OCI-LY1 (cell line): Measurements from ENCODE around the gene MRPL47.

Experiments
- H2AFZ ChIP-seq: fragments of 200-600 bp; sonication (generic), shearing (Covaris generic); 2 replicates; pipeline ENCODE4 v1.6.0; 2014; ENCODE audit warnings: antibody characterized with exemption, mild to moderate bottlenecking, low read length
- H3F3A ChIP-seq: fragments of 200-600 bp; sonication (generic), shearing (Covaris generic); 2 replicates; pipeline ENCODE4 v1.6.0; 2014; ENCODE audit warnings: mild to moderate bottlenecking, antibody characterized with exemption, low read length, moderate library complexity; ENCODE audit not compliant: insufficient read depth
- H3K27ac ChIP-seq: fragments of 200-600 bp; sonication (generic); 2 replicates; pipeline ENCODE4 v1.5.1; 2014; ENCODE audit warnings: low read length, mixed run types, mild to moderate bottlenecking, low read depth; ENCODE audit not compliant: poor library complexity, severe bottlenecking
- H3K27me3 ChIP-seq: fragments of 200-600 bp; sonication (generic); 2 replicates; pipeline ENCODE4 v1.6.0; 2014; ENCODE audit warnings: antibody characterized with exemption, mild to moderate bottlenecking, low read length, moderate library complexity; ENCODE audit not compliant: insufficient read depth
- H3K36me3 ChIP-seq: fragments of 200-600 bp; sonication (generic); 2 replicates; pipeline ENCODE4 v1.6.1; 2014; ENCODE audit warnings: mild to moderate bottlenecking, antibody characterized with exemption, low read length, moderate library complexity, mixed read lengths; ENCODE audit not compliant: insufficient read depth
- H3K4me1 ChIP-seq: fragments of 200-600 bp; sonication (generic); 2 replicates; pipeline ENCODE4 v1.5.1; 2014; ENCODE audit warnings: mild to moderate bottlenecking, low read length, moderate library complexity; ENCODE audit not compliant: insufficient read depth, severe bottlenecking
- H3K4me2 ChIP-seq: fragments of 200-600 bp; sonication (generic), shearing (Covaris generic); 2 replicates; pipeline ENCODE4 v1.6.1; 2014; ENCODE audit warnings: low read length
- H3K4me3 ChIP-seq: fragments of 200-600 bp; sonication (generic); 2 replicates; pipeline ENCODE4 v1.5.1; 2014; ENCODE audit warnings: low read length, low read depth, mild to moderate bottlenecking, mixed read lengths; ENCODE audit not compliant: poor library complexity, severe bottlenecking
- H3K79me2 ChIP-seq: fragments of 200-600 bp; shearing (Covaris generic); 2 replicates; pipeline ENCODE4 v1.6.1; 2016; ENCODE audit warnings: mixed run types, low read length, mixed read lengths; ENCODE audit not compliant: insufficient read depth
- H3K9ac ChIP-seq: fragments of 200-600 bp; sonication (generic), shearing (Covaris generic); 2 replicates; pipeline ENCODE4 v1.6.1; 2014; ENCODE audit warnings: mild to moderate bottlenecking, low read length, mixed read lengths
- H3K9me2 ChIP-seq: fragments of 200-600 bp; sonication (generic), shearing (Covaris generic); 2 replicates; pipeline ENCODE4 v1.6.1; 2014; ENCODE audit warnings: low read depth, mild to moderate bottlenecking, low read length, mixed read lengths
- H3K9me3 ChIP-seq: fragments of 200-600 bp; shearing (Covaris generic); 2 replicates; pipeline ENCODE4 v1.6.1; 2014; ENCODE audit warnings: low read length, mixed read lengths
- H4K20me1 ChIP-seq: fragments of 200-600 bp; sonication (generic), shearing (Covaris generic); 2 replicates; pipeline ENCODE4 v1.6.0; 2016; ENCODE audit warnings: mild to moderate bottlenecking, low read length; ENCODE audit not compliant: insufficient read depth
- CTCF ChIP-seq: fragments of 200-600 bp; sonication (generic), shearing (Covaris generic); IDR thresholded peaks from 2 replicates; pipeline ENCODE4 v1.5.1; 2017; ENCODE audit warnings: mild to moderate bottlenecking, antibody characterized with exemption, low read length, moderate library complexity, mixed read lengths
- EZH2 ChIP-seq: fragments of 200-600 bp; sonication (generic), shearing (Covaris generic); IDR thresholded peaks from 2 replicates; pipeline ENCODE4 v1.8.0; 2017; ENCODE audit warnings: borderline replicate concordance, mixed run types, mild to moderate bottlenecking, antibody characterized with exemption, low read length, moderate library complexity, mixed read lengths

Gene MRPL47

GRCh38 chr3:179640469-179640868 is 36.0 kb upstream of the MRPL47 start:
- no peaks in the 10 kb centered on the region for H3K27me3 ChIP-seq
- H3K4me3 ChIP-seq: no peak overlapping the region
- H3K4me1 ChIP-seq: no peaks in the 10 kb centered on the region
- H4K20me1 ChIP-seq: no peaks in the 10 kb centered on the region
- H3K79me2 ChIP-seq: no peaks in the 10 kb centered on the region
- H2AFZ ChIP-seq: no peak overlapping the region
- no peaks in the 10 kb centered on the region for H3K9me2 ChIP-seq
- no peaks in the 10 kb centered on the region for H3K36me3 ChIP-seq
- H3K27ac ChIP-seq: no peak overlapping the region
- H3K9ac ChIP-seq: no peak overlapping the region
- H3K4me2 ChIP-seq: no peak overlapping the region
- no peaks in the 10 kb centered on the region for H3K9me3 ChIP-seq
- H3F3A ChIP-seq: no peaks in the 10 kb centered on the region
- TF ChIP-seq CTCF: no peak
- TF ChIP-seq EZH2: no peak

- Histone ChIP-seq H3K9ac (no peak overlapping the region), H3K27ac (no peak overlapping the region), H3K79me2 (no peaks in the 10 kb centered on the region), H3K27me3 (no peaks in the 10 kb centered on the region), H4K20me1 (no peaks in the 10 kb centered on the region), H3K36me3 (peaks cover 1% of the 10 kb centered on the region), H3K9me3 (no peaks in the 10 kb centered on the region), H3F3A (no peaks in the 10 kb centered on the region), H2AFZ (no peak overlapping the region), H3K9me2 (no peaks in the 10 kb centered on the region), H3K4me1 (no peaks in the 10 kb centered on the region), H3K4me2 (no peak overlapping the region), H3K4me3 (no peak overlapping the region)
- no peak for TF ChIP-seq CTCF
- TF ChIP-seq EZH2: no peak
Observed at GRCh38 chr3:179630753-179631451, 26.5 kb upstream of the MRPL47 start.

GRCh38 chr3:179624451-179624850 is 20.0 kb upstream of the MRPL47 start:
- no peak for TF ChIP-seq EZH2
- TF ChIP-seq CTCF: no peak
- no peak overlapping the region for H3K4me2 ChIP-seq
- no peaks in the 10 kb centered on the region for H3K4me1 ChIP-seq
- no peaks in the 10 kb centered on the region for H4K20me1 ChIP-seq
- peaks cover 56% of the 10 kb centered on the region for H3K36me3 ChIP-seq
- no peaks in the 10 kb centered on the region for H3K27me3 ChIP-seq
- peaks cover 3% of the 10 kb centered on the region; the same call in 1 of the 2 replicates for H3K79me2 ChIP-seq
- no peaks in the 10 kb centered on the region for H3K9me2 ChIP-seq
- no peak overlapping the region for H3K4me3 ChIP-seq
- 0 out of 2 replicates have a peak, but pooled peaks cover 3% of the 10 kb centered on the region for H3K9me3 ChIP-seq
- no peak overlapping the region for H2AFZ ChIP-seq
- no peak overlapping the region for H3K27ac ChIP-seq
- H3K9ac ChIP-seq: no peak overlapping the region
- no peaks in the 10 kb centered on the region for H3F3A ChIP-seq
